Right ventricle myocardium superior (tissue), 1 donor: ENCODE results near the gene MARCO. TPM values are rescaled to one million over a fixed set of nuclear protein-coding genes. Genes with fewer than 3 reads are reported as not detected.
A peak's percentile ranks its signal among the peaks of the same experiment; 100 is the strongest.
"Not testable (repeated sequence)": the region's sequence is repeated elsewhere in the genome, so short reads cannot be mapped to it uniquely, and the experiment has no call there.

Source experiments
- ATAC-seq: fragments of 200-7000 bp; cut with Tn5 transposase; one replicate; pipeline ENCODE4 v1.9.1; 2020; ENCODE audit warnings: mild to moderate bottlenecking; ENCODE audit not compliant: poor library complexity
- DNase-seq: peaks from one replicate; pipeline ENCODE4 v3.0.0-alpha.2; 2020
- intact Hi-C: fragments of 100-400 bp; cut with DNase I; formaldehyde crosslinking; loops from one replicate; pipeline ENCODE4 v1.11.2; 2022
- total RNA-seq: library from RNA; stranded (reverse); fragmentation: NEBNext Ultra II Directional; extraction: Animal tissue kit (Norgen Biotek cat#: 25700); gene quantifications from one replicate; pipeline ENCODE4 v1.2.1, GENCODE V29; 2021
- donor health status: DM: no; HTN: yes; CAD: no; lungs with severe emphysema.

MARCO gene
- total RNA-seq, 1 donor from 2014 or later, result 15.0 TPM

- ATAC-seq (no peak), DNase-seq (no peak)
- intact Hi-C loops, result no loop called here
Measured at GRCh38 chr2:118991554-118991953, 49.6 kb downstream of the MARCO start.

- DNase-seq (no peak), ATAC-seq (no peak)
- intact Hi-C loops, result no loop called here
Measured at GRCh38 chr2:118992740-118993391, 50.9 kb downstream of the MARCO start.

DNA sequence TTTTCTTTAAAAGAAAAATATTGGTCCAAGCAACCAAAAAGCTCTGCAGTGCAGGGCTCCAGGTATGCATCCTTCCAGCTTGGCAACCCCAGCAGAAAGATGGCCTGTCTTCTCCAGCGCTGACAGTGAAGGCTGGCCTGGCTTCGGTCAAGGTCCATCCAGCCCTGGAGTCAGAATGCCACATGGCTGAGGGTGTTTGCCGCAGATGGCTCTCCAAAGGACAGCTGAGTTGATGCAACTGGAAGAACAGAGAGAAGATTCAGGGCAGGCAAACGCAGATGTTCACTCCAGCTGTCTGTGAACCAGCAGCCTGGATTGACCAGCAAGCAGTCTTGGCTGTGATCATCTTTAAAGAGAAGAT is 51.4 kb downstream of the MARCO start:
- no peak for ATAC-seq

DNA sequence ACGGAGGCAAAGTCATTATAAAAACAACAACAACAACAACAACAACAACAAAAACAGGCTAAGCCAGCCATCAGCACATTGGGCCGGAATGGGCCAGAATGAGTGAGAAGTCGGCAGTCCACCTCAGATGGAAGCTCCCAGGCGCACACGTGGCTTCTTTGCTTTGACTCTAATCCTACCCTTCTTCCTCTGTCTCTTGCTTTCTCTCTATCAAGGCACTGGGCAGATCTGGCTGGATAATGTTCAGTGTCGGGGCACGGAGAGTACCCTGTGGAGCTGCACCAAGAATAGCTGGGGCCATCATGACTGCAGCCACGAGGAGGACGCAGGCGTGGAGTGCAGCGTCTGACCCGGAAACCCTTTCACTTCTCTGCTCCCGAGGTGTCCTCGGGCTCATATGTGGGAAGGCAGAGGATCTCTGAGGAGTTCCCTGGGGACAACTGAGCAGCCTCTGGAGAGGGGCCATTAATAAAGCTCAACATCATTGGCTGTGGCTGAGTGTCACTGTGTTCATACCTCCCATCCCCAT is 52.2 kb downstream of the MARCO start:
- ATAC-seq (no peak), DNase-seq (no peak)
- intact Hi-C loops, result no loop called here

More for the DNA sequence above, 51.4 kb downstream of the MARCO start:
- DNase-seq, result no peak
- intact Hi-C loops, result no loop called here

DNA sequence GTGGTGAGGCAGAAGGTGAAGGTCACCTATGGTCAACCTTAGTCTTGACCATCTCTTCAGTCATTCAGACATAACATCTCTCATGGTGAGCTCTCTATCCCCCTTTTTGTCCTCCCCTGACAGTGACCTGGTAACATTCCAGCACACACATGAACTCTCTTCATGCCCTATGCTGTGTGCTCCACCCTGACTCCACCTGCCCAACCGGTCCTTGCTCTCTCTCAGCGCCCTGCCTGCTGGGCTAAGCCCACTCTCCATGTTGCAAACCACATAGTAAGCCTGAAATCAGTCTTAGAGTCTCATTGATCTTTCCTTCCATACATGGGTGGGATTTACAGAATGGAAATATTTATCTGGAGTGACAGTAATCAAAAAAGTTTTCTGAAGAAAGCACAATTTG is 52.8 kb downstream of the MARCO start:
- no peak for DNase-seq
- no peak for ATAC-seq
- intact Hi-C loops, result no loop called here

DNA sequence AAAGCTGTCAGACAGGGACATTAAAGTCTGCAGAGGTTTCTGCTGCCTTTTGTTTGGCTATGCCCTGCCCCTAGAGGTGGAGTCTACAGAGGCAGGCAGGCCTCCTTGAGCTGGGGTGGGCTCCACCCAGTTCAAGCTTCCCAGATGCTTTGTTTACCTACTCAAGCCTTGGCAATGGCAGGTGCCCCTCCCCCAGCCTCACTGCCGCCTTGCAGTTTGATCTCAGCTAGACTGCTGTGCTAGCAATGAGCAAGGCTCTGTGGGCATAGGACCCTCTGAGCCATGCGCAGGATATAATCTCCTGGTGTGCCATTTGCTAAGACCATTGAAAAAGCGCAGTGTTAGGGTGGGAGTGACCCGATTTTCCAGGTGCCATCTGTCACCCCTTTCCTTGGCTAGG is 61.9 kb downstream of the MARCO start:
- DNase-seq, ATAC-seq, intact Hi-C loops: not testable (repeated sequence)

- intact Hi-C loops, result no loop called here
- ATAC-seq (no peak), DNase-seq (no peak)
Measured at GRCh38 chr2:119004602-119005001, 62.6 kb downstream of the MARCO start.

- no peak for DNase-seq
- intact Hi-C loops, result no loop called here
Measured at GRCh38 chr2:119005051-119005450, 63.1 kb downstream of the MARCO start.

DNA sequence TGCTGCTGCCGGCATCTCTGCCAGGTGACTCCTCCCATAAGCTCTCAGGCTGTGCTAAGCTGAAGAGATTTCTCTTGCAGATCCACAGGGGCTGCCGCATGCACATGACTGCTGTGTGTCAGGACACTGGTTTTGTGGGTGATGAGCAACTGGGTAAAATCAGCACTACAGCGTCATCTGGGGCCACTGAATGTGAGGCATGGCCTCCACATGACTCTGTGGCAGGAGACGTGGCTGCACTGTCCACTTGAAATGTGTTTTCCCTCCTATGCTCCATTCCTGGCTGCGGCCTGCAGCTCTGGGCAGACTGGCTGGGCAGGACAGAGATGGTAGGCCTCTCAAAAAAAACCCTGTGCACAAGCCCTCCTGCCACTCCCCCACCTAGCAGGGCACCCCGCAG is 63.6 kb downstream of the MARCO start:
- intact Hi-C loops, result no loop called here
- no peak for ATAC-seq
- no peak for DNase-seq

More at GRCh38 chr2:119005051-119005450, 63.1 kb downstream of the MARCO start:
- ATAC-seq, result no peak

GRCh38 chr2:119006441-119006840 is 64.4 kb downstream of the MARCO start:
- ATAC-seq (no peak), DNase-seq (no peak)
- intact Hi-C loops, result no loop called here

DNA sequence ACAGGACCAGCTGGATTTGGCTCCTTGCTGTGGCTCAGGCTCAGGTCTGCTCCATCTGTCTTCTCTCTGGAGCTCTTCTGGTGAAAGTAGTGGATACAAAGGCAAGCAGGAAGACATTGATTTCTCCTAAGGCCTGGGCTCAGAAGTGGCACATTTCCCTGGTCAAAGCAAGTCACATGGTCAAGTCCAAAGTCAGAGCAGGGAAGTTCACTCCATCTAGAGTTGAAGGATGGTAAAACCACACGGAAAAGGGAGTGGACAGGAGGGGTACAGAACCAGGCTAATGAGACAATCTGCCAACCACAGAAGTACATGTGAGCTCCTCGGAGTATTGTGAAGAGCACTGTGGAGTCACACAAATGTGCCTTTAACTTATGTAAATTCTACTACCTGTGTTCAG is 66.1 kb downstream of the MARCO start:
- ATAC-seq (no peak), DNase-seq (no peak)
- intact Hi-C loops, result no loop called here

DNA sequence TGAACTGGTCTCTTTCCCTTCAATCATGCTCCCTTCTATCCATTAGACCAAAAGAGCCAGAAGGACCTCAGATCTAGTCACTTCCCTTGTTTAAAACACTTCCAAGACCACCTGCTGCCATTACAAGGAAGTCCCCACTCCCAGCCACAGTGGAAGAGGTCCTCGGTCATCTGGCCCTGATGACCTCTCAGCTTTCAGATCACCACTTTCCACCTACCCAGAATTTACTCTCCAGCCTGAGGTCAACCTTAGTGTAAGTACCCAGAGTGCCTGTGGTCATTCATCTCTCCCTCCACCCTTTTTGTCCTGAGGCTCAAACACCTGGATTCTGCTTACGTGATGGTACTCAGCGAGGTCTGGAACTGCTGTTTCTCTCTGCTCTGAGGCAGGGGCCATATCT is 67.1 kb downstream of the MARCO start:
- ATAC-seq (no peak), DNase-seq (no peak)
- intact Hi-C loops, result no loop called here

DNA sequence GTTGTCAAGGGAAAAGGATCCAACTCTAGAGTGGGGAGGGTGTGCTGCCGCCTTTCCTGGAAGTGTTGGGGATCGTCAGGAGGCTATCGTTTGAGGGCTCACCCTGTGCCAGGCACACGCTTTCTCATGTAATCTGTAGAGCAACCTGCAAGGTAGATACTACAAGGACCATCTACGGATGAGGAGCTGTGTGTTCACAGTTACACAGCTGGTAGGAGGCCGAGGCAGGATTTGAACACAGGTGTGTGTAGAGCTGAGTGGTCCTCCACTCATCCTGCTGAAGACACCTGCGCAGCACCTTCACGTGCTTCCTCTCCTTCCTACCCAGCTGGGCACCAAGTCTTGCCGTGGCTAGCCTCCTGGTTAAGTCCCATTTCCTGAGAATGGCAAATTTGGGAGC is 68.3 kb downstream of the MARCO start:
- DNase-seq (no peak), ATAC-seq (no peak)
- intact Hi-C loops, result loop anchor here (5.0 kb wide), 1 partner anchor 282 kb away; no protein-coding TSS in a partner anchor

DNA sequence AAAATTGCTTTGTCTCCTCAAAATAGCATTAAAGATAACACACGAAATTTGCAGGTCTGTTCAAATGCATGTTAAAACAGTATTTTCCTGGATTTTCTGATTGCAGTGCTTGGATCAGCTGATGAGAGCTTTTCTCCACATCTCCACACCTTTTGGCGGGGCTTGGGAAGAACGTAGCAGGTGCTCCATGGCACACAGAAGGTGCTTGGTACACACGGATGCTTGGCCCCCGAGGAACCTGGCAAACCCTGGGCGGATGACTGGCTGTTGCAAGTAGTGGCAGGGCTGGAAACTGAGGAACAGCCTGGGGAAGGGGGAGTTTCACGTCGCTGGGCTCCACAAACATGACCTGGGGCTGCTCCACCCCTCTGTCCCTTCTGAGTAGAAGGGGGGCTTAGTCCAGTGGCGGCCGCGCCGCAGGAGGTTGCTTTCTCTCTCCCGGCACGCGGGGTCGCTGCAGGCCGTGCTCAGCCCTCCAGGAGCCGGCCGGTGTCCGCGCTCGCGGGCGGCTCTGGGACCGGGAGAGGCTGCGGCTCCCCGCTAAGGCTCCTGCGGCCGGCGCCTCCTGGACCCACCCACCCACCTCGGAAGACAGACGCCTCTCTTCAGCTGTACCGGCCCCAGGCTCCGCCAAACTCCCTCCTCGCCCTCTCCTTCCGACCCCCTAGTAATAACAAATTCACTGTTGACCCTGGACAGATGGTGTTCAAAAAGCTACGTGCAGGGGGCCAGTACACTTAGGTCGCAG is 69.3 kb downstream of the MARCO start:
- intact Hi-C loops, result loop anchor here (5.0 kb wide), 1 partner anchor 281 kb away; no protein-coding TSS in a partner anchor
- DNase-seq, result peak; percentile 64
- ATAC-seq, result peak; percentile 97

DNA sequence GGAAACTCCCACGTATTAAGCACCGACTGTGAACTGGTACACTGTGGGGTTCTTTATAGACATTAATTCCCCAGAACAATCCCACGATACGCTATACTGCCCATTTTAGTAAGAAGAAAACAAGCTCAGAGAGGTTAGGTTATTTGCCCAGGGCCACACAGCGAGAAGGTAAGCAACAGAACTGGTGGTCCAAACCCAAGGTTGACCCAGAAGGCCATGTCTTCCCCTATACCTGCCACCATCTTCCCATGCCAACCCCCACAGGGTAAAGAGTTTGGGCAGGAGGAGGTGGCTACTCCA is 69.9 kb downstream of the MARCO start:
- ATAC-seq (no peak), DNase-seq (no peak)

GRCh38 chr2:119012345-119013301 is 70.6 kb downstream of the MARCO start:
- DNase-seq, result no peak
- ATAC-seq, result no peak
- intact Hi-C loops, result loop anchor here (5.0 kb wide), 1 partner anchor 280 kb away; no protein-coding TSS in a partner anchor

More for the DNA sequence above, 69.9 kb downstream of the MARCO start:
- intact Hi-C loops, result loop anchor here (5.0 kb wide), 1 partner anchor 280 kb away; no protein-coding TSS in a partner anchor

DNA sequence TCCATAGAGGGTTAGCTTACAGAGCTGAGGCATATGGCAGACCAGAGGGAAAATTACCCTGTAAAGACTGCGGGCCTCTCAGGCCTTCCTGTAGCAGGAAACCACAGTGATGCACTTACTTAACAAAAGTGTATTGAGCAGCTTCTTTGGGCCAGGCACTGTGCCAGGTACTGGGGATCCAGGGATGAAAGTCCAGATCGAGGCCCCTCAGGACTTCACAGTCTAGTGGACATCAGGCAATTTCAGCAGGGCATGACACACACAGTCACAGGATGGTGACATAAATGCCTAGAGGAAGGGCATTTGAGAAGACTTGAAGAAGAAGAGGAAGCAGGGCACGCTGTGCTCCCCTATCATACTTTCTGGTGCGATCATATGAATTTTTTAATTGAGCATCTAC is 71.7 kb downstream of the MARCO start:
- DNase-seq, result no peak
- intact Hi-C loops, result loop anchor here (5.0 kb wide), 1 partner anchor 279 kb away; no protein-coding TSS in a partner anchor

GRCh38 chr2:119015845-119016244 is 73.9 kb downstream of the MARCO start:
- ATAC-seq (no peak), DNase-seq (no peak)
- intact Hi-C loops, result no loop called here

More for the DNA sequence above, 71.7 kb downstream of the MARCO start:
- no peak for ATAC-seq

DNA sequence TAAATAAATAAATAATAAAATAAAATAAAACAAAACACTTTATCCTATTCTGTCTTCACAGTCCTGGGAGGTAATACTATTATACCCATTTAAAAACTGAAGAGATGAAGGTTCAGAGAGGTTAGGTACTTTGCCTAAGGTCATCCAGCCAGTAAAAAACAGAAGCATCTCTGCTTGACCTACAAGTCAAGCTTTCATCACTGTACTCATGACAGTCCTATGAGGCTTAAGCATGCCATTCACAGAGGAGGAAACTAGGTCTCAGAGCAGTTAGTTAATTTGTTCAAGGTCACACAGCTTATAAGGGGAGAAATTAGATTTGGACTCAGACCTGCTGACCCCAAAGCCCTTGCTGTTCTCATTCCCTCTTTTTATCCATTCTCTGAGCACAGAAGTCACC is 77.5 kb downstream of the MARCO start:
- intact Hi-C loops, result no loop called here
- no peak for DNase-seq
- no peak for ATAC-seq
